OCI-LY3 (cell line): ENCODE measurements around the gene SULT1A3.
"Not testable (repeated sequence)": the region's sequence is repeated elsewhere in the genome, so short reads cannot be mapped to it uniquely, and the experiment has no call there.

ENCODE experiments used
- H2AFZ ChIP-seq: fragments of 200-600, 300-600 bp; shearing (Covaris generic); 2 replicates; pipeline ENCODE4 v1.6.0; 2014; ENCODE audit warnings: antibody characterized with exemption, low read depth, low read length
- H3K27ac ChIP-seq: fragments of 200-600, 300-600 bp; sonication (generic); 2 replicates; pipeline ENCODE4 v1.5.1; 2014; ENCODE audit warnings: mild to moderate bottlenecking, low read length, moderate library complexity, mixed read lengths
- H3K27me3 ChIP-seq: fragments of 200-600, 300-600 bp; sonication (generic); 2 replicates; pipeline ENCODE4 v1.6.1; 2014; ENCODE audit warnings: low read depth, low read length, mixed read lengths
- H3K36me3 ChIP-seq: fragments of 200-600, 300-600 bp; sonication (generic); replicated peaks from 2 replicates; pipeline ENCODE3; 2014; ENCODE audit warnings: low read depth, low read length, mixed read lengths
- H3K4me1 ChIP-seq: fragments of 300-600, 200-600 bp; sonication (generic); 2 replicates; pipeline ENCODE4 v1.6.1; 2014; ENCODE audit warnings: low read length, mixed read lengths
- H3K4me2 ChIP-seq: fragments of 200-600, 300-600 bp; sonication (generic); 2 replicates; pipeline ENCODE4 v1.6.1; 2014; ENCODE audit warnings: low read length, mixed read lengths
- H3K4me3 ChIP-seq: fragments of 300-600, 200-600 bp; sonication (generic); 2 replicates; pipeline ENCODE4 v1.5.1; 2014; ENCODE audit warnings: antibody characterized with exemption, mild to moderate bottlenecking, low read length, moderate library complexity
- H3K79me2 ChIP-seq: fragments of 300-600, 200-600 bp; shearing (Covaris generic); 2 replicates; pipeline ENCODE4 v1.6.1; 2014; ENCODE audit warnings: mild to moderate bottlenecking, low read length, mixed read lengths
- H3K9ac ChIP-seq: fragments of 300-600, 200-600 bp; shearing (Covaris generic); 2 replicates; pipeline ENCODE4 v1.6.0; 2014; ENCODE audit warnings: mild to moderate bottlenecking, low read length, moderate library complexity
- H3K9me3 ChIP-seq: fragments of 200-600, 300-600 bp; shearing (Covaris generic); 2 replicates; pipeline ENCODE4 v1.6.1; 2014; ENCODE audit warnings: low read length, mixed read lengths; ENCODE audit not compliant: insufficient read depth
- H4K20me1 ChIP-seq: fragments of 200-600, 300-600 bp; sonication (generic); 2 replicates; pipeline ENCODE4 v1.6.1; 2016; ENCODE audit warnings: low read length, mixed read lengths; ENCODE audit not compliant: insufficient read depth

Gene SULT1A3

GRCh38 chr16:30206252-30206651, 7.2 kb downstream of the SULT1A3 start:
- not testable (repeated sequence) for H3K36me3 ChIP-seq, H3K27ac ChIP-seq, H3K9me3 ChIP-seq, H3K4me1 ChIP-seq, H2AFZ ChIP-seq, H3K4me3 ChIP-seq, H3K9ac ChIP-seq, H3K4me2 ChIP-seq, H4K20me1 ChIP-seq, H3K79me2 ChIP-seq, H3K27me3 ChIP-seq

GRCh38 chr16:30207063-30207704, 8.1 kb downstream of the SULT1A3 start:
- H3K27ac ChIP-seq, H3K27me3 ChIP-seq: not testable (repeated sequence)

GRCh38 chr16:30209032-30209431, 10.0 kb downstream of the SULT1A3 start:
- not testable (repeated sequence) for H3K4me1 ChIP-seq, H2AFZ ChIP-seq, H3K9me3 ChIP-seq, H3K27me3 ChIP-seq, H3K4me3 ChIP-seq, H3K36me3 ChIP-seq, H3K27ac ChIP-seq, H3K79me2 ChIP-seq, H4K20me1 ChIP-seq, H3K9ac ChIP-seq, H3K4me2 ChIP-seq

More at GRCh38 chr16:30207063-30207704, 8.1 kb downstream of the SULT1A3 start:
- H3K36me3 ChIP-seq, H3K9me3 ChIP-seq, H3K4me3 ChIP-seq, H3K9ac ChIP-seq, H4K20me1 ChIP-seq, H2AFZ ChIP-seq, H3K4me1 ChIP-seq, H3K79me2 ChIP-seq, H3K4me2 ChIP-seq: not testable (repeated sequence)

- not testable (repeated sequence) for H2AFZ ChIP-seq, H3K79me2 ChIP-seq, H3K4me1 ChIP-seq, H3K36me3 ChIP-seq, H3K9me3 ChIP-seq, H3K27ac ChIP-seq, H3K27me3 ChIP-seq, H3K9ac ChIP-seq, H3K4me2 ChIP-seq, H4K20me1 ChIP-seq, H3K4me3 ChIP-seq
Observed at GRCh38 chr16:30211414-30211813, 12.4 kb downstream of the SULT1A3 start.

GRCh38 chr16:30217082-30217481, 18.0 kb downstream of the SULT1A3 start:
- not testable (repeated sequence) for H3K9me3 ChIP-seq, H2AFZ ChIP-seq, H4K20me1 ChIP-seq, H3K9ac ChIP-seq, H3K4me3 ChIP-seq, H3K36me3 ChIP-seq, H3K27ac ChIP-seq, H3K79me2 ChIP-seq, H3K27me3 ChIP-seq, H3K4me2 ChIP-seq, H3K4me1 ChIP-seq

- not testable (repeated sequence) for H3K9ac ChIP-seq, H3K36me3 ChIP-seq, H3K4me2 ChIP-seq, H4K20me1 ChIP-seq, H3K27ac ChIP-seq, H3K79me2 ChIP-seq, H3K4me3 ChIP-seq, H2AFZ ChIP-seq, H3K27me3 ChIP-seq, H3K4me1 ChIP-seq, H3K9me3 ChIP-seq
Observed at GRCh38 chr16:30248379-30248778, 49.3 kb downstream of the SULT1A3 start, which contains the start of gene NPIPB13. TSS of gene NPIPB13 (minus strand) at chr16:30248479. CDS start at chr16:30245573, 2,906 bp downstream.
